ENCODE measurements around the gene IL6. TPM values are rescaled to one million over a fixed set of nuclear protein-coding genes. Genes with fewer than 3 reads are reported as not detected.
A peak's percentile ranks its signal among the peaks of the same experiment; 100 is the strongest.
"Not testable (repeated sequence)": the region's sequence is repeated elsewhere in the genome, so short reads cannot be mapped to it uniquely, and the experiment has no call there.

The IL6 gene
- total RNA-seq, 1 experiment from 2014 or later = 0.85 TPM

- H3K23me2 ChIP-seq (ENCODE audit: insufficient read length, low read depth, low read length, poor library complexity, severe bottlenecking); H3K27me3 Mint-ChIP-seq (ENCODE audit: low read depth); H2AFZ ChIP-seq (ENCODE audit: low read length); H2BK12ac ChIP-seq (ENCODE audit: insufficient read length, low read depth, low read length); H3K4me3 Mint-ChIP-seq; H3K4me2 ChIP-seq (ENCODE audit: insufficient read depth, insufficient read length, low read length); H3K4me1 ChIP-seq (ENCODE audit: insufficient read depth, low read length); H3K23ac ChIP-seq (ENCODE audit: insufficient read length, low read depth, low read length); H4K5ac ChIP-seq (ENCODE audit: insufficient read length, low read depth, low read length); H2BK5ac ChIP-seq (ENCODE audit: insufficient read length, low read length); H3K9me3 Mint-ChIP-seq; H3K56ac ChIP-seq (ENCODE audit: insufficient read length, low read depth, low read length); H3K14ac ChIP-seq (ENCODE audit: insufficient read depth, low read length); H2BK15ac ChIP-seq (ENCODE audit: low read depth, low read length); H4K91ac ChIP-seq (ENCODE audit: insufficient read length, low read depth, low read length); H3K79me1 ChIP-seq (ENCODE audit: insufficient read depth, low read depth, low read length, poor library complexity, severe bottlenecking); H3K27me3 ChIP-seq (ENCODE audit: insufficient read depth, low read length); H3K27ac ChIP-seq (ENCODE audit: insufficient read length, low read depth, low read length); H2BK120ac ChIP-seq (ENCODE audit: low read depth, low read length, poor library complexity, severe bottlenecking); H4K20me1 ChIP-seq (ENCODE audit: control insufficient read depth, insufficient read depth, insufficient read length); H3K4ac ChIP-seq (ENCODE audit: low read depth, low read length); H2BK20ac ChIP-seq (ENCODE audit: low read depth, low read length, poor library complexity, severe bottlenecking); H2AK5ac ChIP-seq (ENCODE audit: insufficient read length, low read length); DNase-seq; H3K9me3 ChIP-seq (ENCODE audit: control insufficient read depth, low read depth, low read length); H3K36me3 Mint-ChIP-seq (ENCODE audit: insufficient read depth in 1 of 3, low read depth in 3 of 3); H3T11ph ChIP-seq (ENCODE audit: low read length); H4K8ac ChIP-seq (replicated peaks; ENCODE audit: insufficient read length, low read depth, low read length); H3K79me2 ChIP-seq (ENCODE audit: insufficient read depth, low read length): not testable (repeated sequence)
- H3K9ac ChIP-seq (ENCODE audit: extremely low read depth, insufficient read length, low read length) = peak overlapping the region; percentile 48
- Mint-ChIP-seq H3K4me1 (peaks cover 0 to 17% of the 10 kb centered on the region in 2 experiments), H3K27ac (peak overlapping the region in 2 of 3 experiments; percentile 92 to 93; a peak in 4 of 7 replicates)
- peak overlapping the region; percentile 58 for H3K18ac ChIP-seq (ENCODE audit: insufficient read length, low read depth, low read length)
- no CpG with 5 or more reads among the region's 17 CpGs for WGBS (ENCODE audit: extremely low coverage, insufficient read length, low lambda C conversion rate)
These were observed 22.9 kb upstream of the IL6 start for GRCh38 chr7:22703978-22704610.

- H3K9me3 Mint-ChIP-seq; H2BK120ac ChIP-seq (ENCODE audit: low read depth, low read length, poor library complexity, severe bottlenecking); H3K4me2 ChIP-seq (ENCODE audit: insufficient read depth, insufficient read length, low read length); H2AFZ ChIP-seq (ENCODE audit: low read length); H3K23me2 ChIP-seq (ENCODE audit: insufficient read length, low read depth, low read length, poor library complexity, severe bottlenecking); H3K36me3 Mint-ChIP-seq (ENCODE audit: insufficient read depth in 1 of 3, low read depth in 3 of 3); H3K4ac ChIP-seq (ENCODE audit: low read depth, low read length); H3T11ph ChIP-seq (ENCODE audit: low read length); H3K27me3 Mint-ChIP-seq (ENCODE audit: low read depth); H3K9me3 ChIP-seq (ENCODE audit: control insufficient read depth, low read depth, low read length); H2BK20ac ChIP-seq (ENCODE audit: low read depth, low read length, poor library complexity, severe bottlenecking); H3K4me1 ChIP-seq (ENCODE audit: insufficient read depth, low read length); H3K79me1 ChIP-seq (ENCODE audit: insufficient read depth, low read depth, low read length, poor library complexity, severe bottlenecking); H4K91ac ChIP-seq (ENCODE audit: insufficient read length, low read depth, low read length); H3K79me2 ChIP-seq (ENCODE audit: insufficient read depth, low read length); H2AK5ac ChIP-seq (ENCODE audit: insufficient read length, low read length); H3K23ac ChIP-seq (ENCODE audit: insufficient read length, low read depth, low read length); H2BK15ac ChIP-seq (ENCODE audit: low read depth, low read length); H3K27me3 ChIP-seq (ENCODE audit: insufficient read depth, low read length); H3K4me3 Mint-ChIP-seq; H3K27ac ChIP-seq (ENCODE audit: insufficient read length, low read depth, low read length); H3K18ac ChIP-seq (ENCODE audit: insufficient read length, low read depth, low read length); H3K56ac ChIP-seq (ENCODE audit: insufficient read length, low read depth, low read length); DNase-seq; H3K14ac ChIP-seq (ENCODE audit: insufficient read depth, low read length); H2BK12ac ChIP-seq (ENCODE audit: insufficient read length, low read depth, low read length); H4K8ac ChIP-seq (replicated peaks; ENCODE audit: insufficient read length, low read depth, low read length); H4K5ac ChIP-seq (ENCODE audit: insufficient read length, low read depth, low read length); H4K20me1 ChIP-seq (ENCODE audit: control insufficient read depth, insufficient read depth, insufficient read length); H3K27ac Mint-ChIP-seq; H2BK5ac ChIP-seq (ENCODE audit: insufficient read length, low read length): not testable (repeated sequence)
- H3K9ac ChIP-seq (ENCODE audit: extremely low read depth, insufficient read length, low read length) = peak overlapping the region; percentile 23
- no CpG with 5 or more reads among the region's 6 CpGs for WGBS (ENCODE audit: extremely low coverage, insufficient read length, low lambda C conversion rate)
- peaks cover 0 to 23% of the 10 kb centered on the region in 2 experiments for H3K4me1 Mint-ChIP-seq
These were observed 22.3 kb upstream of the IL6 start for GRCh38 chr7:22704722-22705121.

Data from H9 (cell line).